Suprapubic skin (tissue), 3 donors: ENCODE data around the gene PACS1.

ENCODE experiments used
- POLR2A ChIP-seq, 2 donors: fragments of 450-650 bp; IDR thresholded peaks; one replicate each; pipeline ENCODE4 v1.6.1; 2017; ENCODE audit warnings: antibody characterized with exemption in 2 of 2, mild to moderate bottlenecking in 2 of 2, moderate library complexity in 2 of 2
- TF ChIP-seq, protein P1 (sequence below), 2 donors: fragments of 200-600 bp in 1 of 2; fragments of 450-650 bp in 1 of 2; sonication (generic) in 1 of 2; IDR thresholded peaks; one replicate each; pipeline ENCODE4 v1.5.1; 2016 to 2019; ENCODE audit warnings: antibody characterized with exemption in 2 of 2, mild to moderate bottlenecking in 1 of 2, moderate library complexity in 1 of 2

DNA sequence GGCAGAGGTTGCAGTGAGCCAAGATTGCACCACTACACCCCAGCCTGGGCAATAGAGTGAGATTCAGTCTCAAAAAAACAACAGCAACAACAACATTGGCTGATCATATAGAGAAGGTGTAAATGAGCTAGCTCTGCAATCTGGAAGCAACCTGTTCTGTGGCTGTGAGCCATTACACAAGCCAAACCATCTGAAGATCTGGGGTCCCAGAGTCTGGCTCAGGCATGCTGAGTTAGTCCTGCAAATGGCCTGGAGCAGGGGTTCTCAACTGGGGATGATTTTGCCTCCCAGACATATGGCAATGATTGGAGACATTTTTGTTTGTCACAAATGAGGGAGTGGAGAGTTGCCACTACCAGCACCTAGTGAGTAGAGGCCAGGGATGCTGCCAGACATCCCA lies 156.0 kb downstream of the PACS1 start:
- TF ChIP-seq, protein P1, sequence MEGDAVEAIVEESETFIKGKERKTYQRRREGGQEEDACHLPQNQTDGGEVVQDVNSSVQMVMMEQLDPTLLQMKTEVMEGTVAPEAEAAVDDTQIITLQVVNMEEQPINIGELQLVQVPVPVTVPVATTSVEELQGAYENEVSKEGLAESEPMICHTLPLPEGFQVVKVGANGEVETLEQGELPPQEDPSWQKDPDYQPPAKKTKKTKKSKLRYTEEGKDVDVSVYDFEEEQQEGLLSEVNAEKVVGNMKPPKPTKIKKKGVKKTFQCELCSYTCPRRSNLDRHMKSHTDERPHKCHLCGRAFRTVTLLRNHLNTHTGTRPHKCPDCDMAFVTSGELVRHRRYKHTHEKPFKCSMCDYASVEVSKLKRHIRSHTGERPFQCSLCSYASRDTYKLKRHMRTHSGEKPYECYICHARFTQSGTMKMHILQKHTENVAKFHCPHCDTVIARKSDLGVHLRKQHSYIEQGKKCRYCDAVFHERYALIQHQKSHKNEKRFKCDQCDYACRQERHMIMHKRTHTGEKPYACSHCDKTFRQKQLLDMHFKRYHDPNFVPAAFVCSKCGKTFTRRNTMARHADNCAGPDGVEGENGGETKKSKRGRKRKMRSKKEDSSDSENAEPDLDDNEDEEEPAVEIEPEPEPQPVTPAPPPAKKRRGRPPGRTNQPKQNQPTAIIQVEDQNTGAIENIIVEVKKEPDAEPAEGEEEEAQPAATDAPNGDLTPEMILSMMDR (IDR thresholded peaks at IDR 0.05), result no peak
- no peak for TF ChIP-seq POLR2A (IDR thresholded peaks at IDR 0.05)
